ENCODE data around the gene BRSK2. TPM values are rescaled to one million over a fixed set of nuclear protein-coding genes. Genes with fewer than 3 reads are reported as not detected.

Gene BRSK2
- polyA plus RNA-seq, 4 donors = 0.27 to 7.9 (median 3.3) TPM; not detected in 1

- no peak for DNase-seq
- no peaks in the 10 kb centered on the region for H3K9me3 ChIP-seq (ENCODE audit: control insufficient read depth in 2 of 2, insufficient read depth in 1 of 2, low read depth in 1 of 2, low read length in 1 of 2)
- H3K36me3 ChIP-seq (ENCODE audit: control insufficient read depth in 3 of 3, insufficient read depth in 2 of 3, low read depth in 1 of 3, low read length in 3 of 3) = no peaks in the 10 kb centered on the region
- H3K4me1 ChIP-seq (ENCODE audit: control insufficient read depth in 3 of 3, insufficient read depth in 2 of 3, low read depth in 1 of 3, low read length in 2 of 3) = no peaks in the 10 kb centered on the region
- no peak for FAIRE-seq
- H3K4me3 ChIP-seq (ENCODE audit: low read depth in 1 of 3, low read length in 3 of 3) = no peak overlapping the region
- no peak overlapping the region for H3K27ac ChIP-seq (ENCODE audit: low read depth in 1 of 3, low read length in 2 of 3)
- WGBS, 3 donors = 67 to 82% (median 76%) methylated on average over 20 to 23 of the region's 23 CpGs
- H3K27me3 ChIP-seq (ENCODE audit: control insufficient read depth in 3 of 3, insufficient read depth in 3 of 3, low read length in 3 of 3) = peaks cover 0 to 6% (median 0%) of the 10 kb centered on the region in 3 donors
Measured at GRCh38 chr11:1398528-1399235, 8.9 kb downstream of the BRSK2 start.

DNA sequence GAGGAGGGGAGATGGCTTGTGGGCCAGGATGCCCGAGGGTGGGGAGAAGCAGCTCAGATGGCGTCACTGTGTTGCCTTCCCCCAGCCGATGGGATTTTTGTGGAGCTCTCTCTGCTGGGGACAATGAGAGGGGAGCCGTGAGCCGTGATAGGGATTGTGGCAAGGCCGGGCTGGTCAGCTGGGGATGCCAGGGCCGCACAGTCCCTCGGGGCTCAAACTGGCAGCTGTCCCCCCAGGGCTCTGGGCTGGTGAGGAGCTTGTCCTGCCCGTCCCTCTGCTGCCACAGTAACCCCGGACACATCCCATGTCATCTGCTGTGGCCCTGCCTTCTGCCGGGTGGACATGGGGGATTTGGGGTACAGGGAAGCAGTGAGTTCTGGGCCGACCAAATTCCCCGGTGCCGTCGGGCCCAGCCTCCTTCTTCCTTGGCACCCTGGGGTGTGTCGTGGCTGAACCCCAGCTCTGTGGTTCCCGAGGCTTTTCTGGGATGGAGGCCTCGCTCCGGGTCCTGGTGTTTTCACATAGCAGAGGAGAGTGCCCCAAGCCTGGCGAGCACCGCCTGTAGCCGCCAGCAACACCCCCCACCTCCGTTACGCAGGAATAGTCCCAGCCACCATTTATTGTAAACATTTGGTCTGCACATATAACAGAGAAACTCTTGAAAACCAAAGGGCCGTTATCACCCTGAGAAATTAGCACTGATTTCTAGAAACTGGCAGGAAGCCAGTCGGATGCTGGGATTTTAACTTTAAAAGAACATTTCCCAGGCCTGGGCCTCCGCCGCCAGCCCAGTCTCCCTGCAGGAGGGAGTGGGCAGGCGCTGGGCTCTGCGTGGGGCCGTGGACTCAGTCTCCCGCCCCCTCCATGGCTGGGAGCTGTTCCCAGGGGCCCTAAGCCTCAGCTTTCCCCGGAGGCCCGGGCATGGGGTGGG is 9.9 kb downstream of the BRSK2 start:
- H3K9me3 ChIP-seq (ENCODE audit: control insufficient read depth in 2 of 2, insufficient read depth in 1 of 2, low read depth in 1 of 2, low read length in 1 of 2) = no peaks in the 10 kb centered on the region
- DNase-seq (no peak), FAIRE-seq (no peak)
- H3K27me3 ChIP-seq (ENCODE audit: control insufficient read depth in 3 of 3, insufficient read depth in 3 of 3, low read length in 3 of 3) = peaks cover 0 to 6% (median 0%) of the 10 kb centered on the region in 3 donors
- WGBS, 3 donors = 69 to 73% (median 71%) methylated on average over 34 of the region's 34 CpGs
- H3K27ac ChIP-seq (ENCODE audit: low read depth in 1 of 3, low read length in 2 of 3) = no peak overlapping the region
- no peaks in the 10 kb centered on the region for H3K36me3 ChIP-seq (ENCODE audit: control insufficient read depth in 3 of 3, insufficient read depth in 2 of 3, low read depth in 1 of 3, low read length in 3 of 3)
- no peaks in the 10 kb centered on the region for H3K4me1 ChIP-seq (ENCODE audit: control insufficient read depth in 3 of 3, insufficient read depth in 2 of 3, low read depth in 1 of 3, low read length in 2 of 3)
- H3K4me3 ChIP-seq (ENCODE audit: low read depth in 1 of 3, low read length in 3 of 3) = no peak overlapping the region

DNA sequence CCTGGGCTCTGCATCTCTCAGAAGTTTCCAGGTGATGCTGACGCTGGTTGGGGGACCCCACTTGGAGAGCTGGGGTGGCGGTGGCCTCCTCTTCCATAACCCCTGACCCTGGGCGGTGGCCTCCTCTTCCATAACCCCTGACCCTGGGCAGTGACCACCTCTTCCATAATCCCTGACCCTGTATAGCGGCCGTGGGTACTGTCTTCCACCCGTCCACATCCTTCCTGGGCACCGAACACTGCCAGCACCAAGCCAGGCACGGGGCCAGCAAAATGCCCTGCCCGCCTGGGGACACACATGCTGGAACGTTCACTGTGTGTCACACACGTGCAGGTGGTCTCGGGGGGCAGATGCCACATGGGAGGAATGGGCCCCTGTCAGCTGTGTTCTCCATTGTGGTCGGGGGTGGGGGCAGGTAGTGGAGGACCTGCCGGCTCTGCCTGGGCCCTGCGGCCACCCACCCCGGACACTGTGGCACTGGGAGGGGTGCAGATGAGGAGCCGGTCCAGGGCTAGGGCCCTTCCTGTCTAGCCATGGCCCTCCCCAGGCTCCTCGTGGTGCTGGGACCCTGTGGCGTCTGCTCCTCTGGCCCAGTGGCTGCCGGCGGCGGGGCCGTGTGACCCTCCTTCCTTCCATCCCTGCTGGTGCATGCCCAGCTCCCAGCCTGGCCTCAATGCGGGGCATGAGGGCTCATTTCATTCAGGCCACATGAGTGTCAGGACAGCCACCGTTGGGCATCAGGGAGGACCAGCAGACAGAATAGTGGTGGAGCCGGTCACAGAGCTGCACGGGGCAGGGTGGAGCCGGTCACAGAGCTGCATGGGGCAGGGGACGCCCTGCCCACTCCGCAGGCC is 10.8 kb downstream of the BRSK2 start:
- Histone ChIP-seq H3K9me3 (ENCODE audit: control insufficient read depth in 2 of 2, insufficient read depth in 1 of 2, low read depth in 1 of 2, low read length in 1 of 2) (no peaks in the 10 kb centered on the region), H3K27ac (ENCODE audit: low read depth in 1 of 3, low read length in 2 of 3) (no peak overlapping the region), H3K36me3 (ENCODE audit: control insufficient read depth in 3 of 3, insufficient read depth in 2 of 3, low read depth in 1 of 3, low read length in 3 of 3) (no peaks in the 10 kb centered on the region), H3K4me3 (ENCODE audit: low read depth in 1 of 3, low read length in 3 of 3) (no peak overlapping the region), H3K27me3 (ENCODE audit: control insufficient read depth in 3 of 3, insufficient read depth in 3 of 3, low read length in 3 of 3) (peaks cover 0 to 6% (median 0%) of the 10 kb centered on the region in 3 donors), H3K4me1 (ENCODE audit: control insufficient read depth in 3 of 3, insufficient read depth in 2 of 3, low read depth in 1 of 3, low read length in 2 of 3) (no peaks in the 10 kb centered on the region)
- DNase-seq (no peak), FAIRE-seq (no peak)
- WGBS, 3 donors = 79 to 82% (median 82%) methylated on average over 30 of the region's 30 CpGs

DNA sequence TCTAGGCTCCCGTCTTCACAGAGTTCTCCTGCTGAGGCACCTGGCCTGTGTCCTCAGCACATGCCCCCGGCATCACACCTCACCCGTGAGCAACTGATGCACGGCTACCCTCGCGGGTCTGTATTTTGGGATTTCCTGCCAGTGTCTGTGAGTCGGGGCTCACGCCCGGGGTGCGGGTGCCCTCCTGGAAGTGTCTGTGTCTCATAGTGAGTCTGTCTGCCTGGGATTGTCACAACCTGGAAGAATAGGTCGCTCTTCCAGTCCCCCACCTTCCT is 11.4 kb downstream of the BRSK2 start:
- Histone ChIP-seq H3K27me3 (ENCODE audit: control insufficient read depth in 3 of 3, insufficient read depth in 3 of 3, low read length in 3 of 3) (peaks cover 0 to 6% (median 0%) of the 10 kb centered on the region in 3 donors), H3K36me3 (ENCODE audit: control insufficient read depth in 3 of 3, insufficient read depth in 2 of 3, low read depth in 1 of 3, low read length in 3 of 3) (no peaks in the 10 kb centered on the region), H3K27ac (ENCODE audit: low read depth in 1 of 3, low read length in 2 of 3) (no peak overlapping the region), H3K9me3 (ENCODE audit: control insufficient read depth in 2 of 2, insufficient read depth in 1 of 2, low read depth in 1 of 2, low read length in 1 of 2) (no peaks in the 10 kb centered on the region), H3K4me1 (ENCODE audit: control insufficient read depth in 3 of 3, insufficient read depth in 2 of 3, low read depth in 1 of 3, low read length in 2 of 3) (no peaks in the 10 kb centered on the region), H3K4me3 (ENCODE audit: low read depth in 1 of 3, low read length in 3 of 3) (no peak overlapping the region)
- FAIRE-seq = no peak
- 81 to 85% (median 84%) methylated on average over 11 of the region's 11 CpGs for WGBS, 3 donors
- no peak for DNase-seq

GRCh38 chr11:1401656-1402221 is 12.0 kb downstream of the BRSK2 start:
- no peaks in the 10 kb centered on the region for H3K4me1 ChIP-seq (ENCODE audit: control insufficient read depth in 3 of 3, insufficient read depth in 2 of 3, low read depth in 1 of 3, low read length in 2 of 3)
- no peak overlapping the region for H3K27ac ChIP-seq (ENCODE audit: low read depth in 1 of 3, low read length in 2 of 3)
- no peaks in the 10 kb centered on the region for H3K36me3 ChIP-seq (ENCODE audit: control insufficient read depth in 3 of 3, insufficient read depth in 2 of 3, low read depth in 1 of 3, low read length in 3 of 3)
- peak; percentile 36 to 86 for DNase-seq
- 14 to 21% (median 19%) methylated on average over 20 to 23 of the region's 23 CpGs for WGBS, 3 donors
- peaks cover 0 to 6% (median 0%) of the 10 kb centered on the region in 3 donors for H3K27me3 ChIP-seq (ENCODE audit: control insufficient read depth in 3 of 3, insufficient read depth in 3 of 3, low read length in 3 of 3)
- H3K9me3 ChIP-seq (ENCODE audit: control insufficient read depth in 2 of 2, insufficient read depth in 1 of 2, low read depth in 1 of 2, low read length in 1 of 2) = no peaks in the 10 kb centered on the region
- no peak for FAIRE-seq
- no peak overlapping the region for H3K4me3 ChIP-seq (ENCODE audit: low read depth in 1 of 3, low read length in 3 of 3)

- no peak for DNase-seq
- no peak overlapping the region for H3K4me3 ChIP-seq (ENCODE audit: low read depth in 1 of 3, low read length in 3 of 3)
- no peak for FAIRE-seq
- peaks cover 0 to 6% (median 0%) of the 10 kb centered on the region in 3 donors for H3K27me3 ChIP-seq (ENCODE audit: control insufficient read depth in 3 of 3, insufficient read depth in 3 of 3, low read length in 3 of 3)
- H3K9me3 ChIP-seq (ENCODE audit: control insufficient read depth in 2 of 2, insufficient read depth in 1 of 2, low read depth in 1 of 2, low read length in 1 of 2) = no peaks in the 10 kb centered on the region
- no peaks in the 10 kb centered on the region for H3K4me1 ChIP-seq (ENCODE audit: control insufficient read depth in 3 of 3, insufficient read depth in 2 of 3, low read depth in 1 of 3, low read length in 2 of 3)
- H3K36me3 ChIP-seq (ENCODE audit: control insufficient read depth in 3 of 3, insufficient read depth in 2 of 3, low read depth in 1 of 3, low read length in 3 of 3) = no peaks in the 10 kb centered on the region
- H3K27ac ChIP-seq (ENCODE audit: low read depth in 1 of 3, low read length in 2 of 3) = no peak overlapping the region
- WGBS, 3 donors = 51 to 62% (median 60%) methylated on average over 23 of the region's 23 CpGs
Measured at GRCh38 chr11:1402355-1403077, 12.8 kb downstream of the BRSK2 start.

DNA sequence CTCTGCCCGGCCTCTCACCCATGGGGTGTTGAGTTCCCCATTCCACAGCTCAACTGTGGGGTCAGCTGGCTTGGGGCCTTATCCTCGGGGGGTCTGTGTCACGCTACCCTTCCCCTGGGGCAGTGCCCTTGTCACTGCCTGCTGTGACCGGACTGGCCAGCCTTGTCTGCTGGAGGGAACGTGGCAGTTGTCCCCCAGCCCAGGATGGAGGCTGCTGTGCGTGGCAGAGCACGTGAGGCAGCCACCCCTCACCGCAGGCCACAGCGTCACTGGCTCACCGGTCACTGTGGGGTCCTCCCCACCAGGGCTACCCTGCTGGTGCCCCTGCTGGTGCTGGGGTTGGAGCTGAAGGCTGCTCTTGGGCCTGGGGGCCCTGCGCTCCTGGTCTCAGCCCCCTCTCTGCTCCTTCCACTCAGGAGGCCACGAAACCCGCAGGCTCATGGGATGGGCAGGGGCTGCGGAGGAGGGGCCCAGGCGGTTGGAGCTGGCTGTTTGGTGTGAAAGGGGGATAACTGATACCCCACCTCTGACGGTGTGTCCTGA is 13.4 kb downstream of the BRSK2 start:
- Histone ChIP-seq H3K27me3 (ENCODE audit: control insufficient read depth in 3 of 3, insufficient read depth in 3 of 3, low read length in 3 of 3) (peaks cover 0 to 6% (median 0%) of the 10 kb centered on the region in 3 donors), H3K27ac (ENCODE audit: low read depth in 1 of 3, low read length in 2 of 3) (no peak overlapping the region), H3K4me3 (ENCODE audit: low read depth in 1 of 3, low read length in 3 of 3) (no peak overlapping the region), H3K36me3 (ENCODE audit: control insufficient read depth in 3 of 3, insufficient read depth in 2 of 3, low read depth in 1 of 3, low read length in 3 of 3) (no peaks in the 10 kb centered on the region), H3K4me1 (ENCODE audit: control insufficient read depth in 3 of 3, insufficient read depth in 2 of 3, low read depth in 1 of 3, low read length in 2 of 3) (no peaks in the 10 kb centered on the region), H3K9me3 (ENCODE audit: control insufficient read depth in 2 of 2, insufficient read depth in 1 of 2, low read depth in 1 of 2, low read length in 1 of 2) (no peaks in the 10 kb centered on the region)
- FAIRE-seq (no peak), DNase-seq (no peak)
- WGBS, 3 donors = 81 to 90% (median 89%) methylated on average over 16 of the region's 16 CpGs

Data from small intestine (tissue), 7 donors.